ENCODE data around the gene PM20D2. TPM values are rescaled to one million over a fixed set of nuclear protein-coding genes. Genes with fewer than 3 reads are reported as not detected.

The PM20D2 gene
- total and polyA plus RNA-seq, 2 donors from 2014 or later = 5.7 to 14.4 TPM

- H3K9me3 ChIP-seq (ENCODE audit: control insufficient read depth in 2 of 3, insufficient read depth in 1 of 3, low read length in 3 of 3) = no peaks in the 10 kb centered on the region
- H3K4me1 ChIP-seq (ENCODE audit: control insufficient read depth in 2 of 3, insufficient read depth in 2 of 3, low read depth in 1 of 3, low read length in 3 of 3) = no peaks in the 10 kb centered on the region
- no peak overlapping the region for H3K27ac ChIP-seq (ENCODE audit: low read depth in 2 of 2, low read length in 2 of 2)
- TF ChIP-seq, protein P1, sequence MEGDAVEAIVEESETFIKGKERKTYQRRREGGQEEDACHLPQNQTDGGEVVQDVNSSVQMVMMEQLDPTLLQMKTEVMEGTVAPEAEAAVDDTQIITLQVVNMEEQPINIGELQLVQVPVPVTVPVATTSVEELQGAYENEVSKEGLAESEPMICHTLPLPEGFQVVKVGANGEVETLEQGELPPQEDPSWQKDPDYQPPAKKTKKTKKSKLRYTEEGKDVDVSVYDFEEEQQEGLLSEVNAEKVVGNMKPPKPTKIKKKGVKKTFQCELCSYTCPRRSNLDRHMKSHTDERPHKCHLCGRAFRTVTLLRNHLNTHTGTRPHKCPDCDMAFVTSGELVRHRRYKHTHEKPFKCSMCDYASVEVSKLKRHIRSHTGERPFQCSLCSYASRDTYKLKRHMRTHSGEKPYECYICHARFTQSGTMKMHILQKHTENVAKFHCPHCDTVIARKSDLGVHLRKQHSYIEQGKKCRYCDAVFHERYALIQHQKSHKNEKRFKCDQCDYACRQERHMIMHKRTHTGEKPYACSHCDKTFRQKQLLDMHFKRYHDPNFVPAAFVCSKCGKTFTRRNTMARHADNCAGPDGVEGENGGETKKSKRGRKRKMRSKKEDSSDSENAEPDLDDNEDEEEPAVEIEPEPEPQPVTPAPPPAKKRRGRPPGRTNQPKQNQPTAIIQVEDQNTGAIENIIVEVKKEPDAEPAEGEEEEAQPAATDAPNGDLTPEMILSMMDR (IDR thresholded peaks at IDR 0.05; ENCODE audit: borderline replicate concordance, extremely low read depth, insufficient read depth) = no peak
- no peaks in the 10 kb centered on the region for H3K36me3 ChIP-seq (ENCODE audit: control insufficient read depth in 2 of 3, insufficient read depth in 3 of 3, low read length in 3 of 3)
- no peak overlapping the region for H3K9ac ChIP-seq (ENCODE audit: low read length in 3 of 3)
- intact Hi-C loops (cut with DNase I) = no loop called here
- no peak overlapping the region for H3K4me3 ChIP-seq (ENCODE audit: low read length in 3 of 3)
- no peaks in the 10 kb centered on the region for H3K27me3 ChIP-seq (ENCODE audit: control insufficient read depth, insufficient read depth, low read length)
- FAIRE-seq (no peak), DNase-seq (no peak)
These were observed 68.3 kb downstream of the PM20D2 start for GRCh38 chr6:89214197-89214596.

Other genes with a start within 250 kb of the PM20D2 start
- 13.8 TPM for gene RNGTT, start 182.4 kb upstream of the PM20D2 start, total RNA-seq
- 5.4 TPM for gene RNGTT, start 182.4 kb upstream of the PM20D2 start, polyA plus RNA-seq (ENCODE audit: insufficient read depth, low read depth, low replicate concordance)
- gene PNRC1, start 65.3 kb upstream of the PM20D2 start, total RNA-seq = 232 TPM
- 72.0 TPM for gene PNRC1, start 65.3 kb upstream of the PM20D2 start, polyA plus RNA-seq (ENCODE audit: insufficient read depth, low read depth, low replicate concordance)
- 2.3 TPM for gene SRSF12, start 28.0 kb upstream of the PM20D2 start, total RNA-seq
- gene SRSF12, start 28.0 kb upstream of the PM20D2 start, polyA plus RNA-seq (ENCODE audit: insufficient read depth, low read depth, low replicate concordance) = 1.0 TPM
- not detected for gene GABRR1, start 71.3 kb downstream of the PM20D2 start, total RNA-seq
- not detected for gene GABRR1, start 71.3 kb downstream of the PM20D2 start, polyA plus RNA-seq (ENCODE audit: insufficient read depth, low read depth, low replicate concordance)
- gene GABRR2, start 169.2 kb downstream of the PM20D2 start, total RNA-seq = 0.38 TPM
- gene GABRR2, start 169.2 kb downstream of the PM20D2 start, polyA plus RNA-seq (ENCODE audit: insufficient read depth, low read depth, low replicate concordance) = not detected
- 47.3 TPM for gene UBE2J1, start 206.7 kb downstream of the PM20D2 start, total RNA-seq
- 22.8 TPM for gene UBE2J1, start 206.7 kb downstream of the PM20D2 start, polyA plus RNA-seq (ENCODE audit: insufficient read depth, low read depth, low replicate concordance)

All from kidney (tissue), 14 donors.